ENCODE data around the gene SYTL3.
A peak's percentile ranks its signal among the peaks of the same experiment; 100 is the strongest.

Gene SYTL3

DNA sequence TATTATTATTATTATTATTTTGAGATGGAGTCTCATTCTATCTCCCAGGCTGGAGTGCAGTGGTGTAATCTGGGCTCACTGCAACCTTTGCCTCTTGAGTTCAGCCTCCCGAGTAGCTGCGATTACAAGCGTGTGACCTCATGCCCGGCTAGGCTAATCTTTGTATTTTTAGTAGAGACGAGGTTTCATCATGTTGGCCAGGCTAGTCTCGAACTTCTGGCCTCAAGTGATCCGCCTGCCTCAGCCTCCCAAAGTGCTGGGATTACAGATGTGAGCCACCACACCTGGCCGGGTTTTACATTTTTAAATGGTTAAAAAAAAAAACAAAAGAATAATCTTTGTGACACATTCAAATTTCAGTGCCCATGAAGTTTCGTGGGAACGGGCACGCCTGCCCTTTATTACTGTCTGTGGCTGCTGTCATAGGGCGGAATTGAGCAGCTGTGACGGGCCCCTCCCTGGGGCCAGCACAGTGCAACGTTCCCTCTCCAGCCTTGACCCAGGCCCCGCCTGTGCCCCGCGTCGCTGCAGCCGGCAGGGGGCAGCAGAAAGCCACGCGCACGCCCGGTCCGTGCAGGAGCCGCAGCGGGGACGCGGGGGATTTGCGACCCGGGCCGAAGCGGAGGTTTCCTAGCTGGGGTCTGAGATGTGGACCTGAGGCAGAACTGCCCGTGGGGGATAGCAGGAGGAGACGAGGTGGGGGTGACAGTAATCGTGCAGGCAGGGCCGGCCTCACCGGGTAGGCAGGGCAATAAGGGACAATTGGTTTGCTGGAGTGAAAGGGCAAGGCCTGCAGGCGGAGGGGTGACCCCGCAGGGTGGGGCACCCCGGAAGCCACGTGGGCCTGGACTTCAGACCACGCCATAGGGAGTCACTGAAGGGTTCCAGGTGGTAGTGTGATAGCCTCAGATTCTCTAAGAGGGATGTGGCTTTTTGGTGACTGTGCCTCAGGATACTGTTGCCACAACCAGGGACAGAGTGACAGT is 54.3 kb downstream of the SYTL3 start:
- DNase-seq (ENCODE audit: extremely low spot score): peak; percentile 91
- POLR2A ChIA-PET: no interaction called here
- TF ChIP-seq, protein P1, sequence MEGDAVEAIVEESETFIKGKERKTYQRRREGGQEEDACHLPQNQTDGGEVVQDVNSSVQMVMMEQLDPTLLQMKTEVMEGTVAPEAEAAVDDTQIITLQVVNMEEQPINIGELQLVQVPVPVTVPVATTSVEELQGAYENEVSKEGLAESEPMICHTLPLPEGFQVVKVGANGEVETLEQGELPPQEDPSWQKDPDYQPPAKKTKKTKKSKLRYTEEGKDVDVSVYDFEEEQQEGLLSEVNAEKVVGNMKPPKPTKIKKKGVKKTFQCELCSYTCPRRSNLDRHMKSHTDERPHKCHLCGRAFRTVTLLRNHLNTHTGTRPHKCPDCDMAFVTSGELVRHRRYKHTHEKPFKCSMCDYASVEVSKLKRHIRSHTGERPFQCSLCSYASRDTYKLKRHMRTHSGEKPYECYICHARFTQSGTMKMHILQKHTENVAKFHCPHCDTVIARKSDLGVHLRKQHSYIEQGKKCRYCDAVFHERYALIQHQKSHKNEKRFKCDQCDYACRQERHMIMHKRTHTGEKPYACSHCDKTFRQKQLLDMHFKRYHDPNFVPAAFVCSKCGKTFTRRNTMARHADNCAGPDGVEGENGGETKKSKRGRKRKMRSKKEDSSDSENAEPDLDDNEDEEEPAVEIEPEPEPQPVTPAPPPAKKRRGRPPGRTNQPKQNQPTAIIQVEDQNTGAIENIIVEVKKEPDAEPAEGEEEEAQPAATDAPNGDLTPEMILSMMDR (IDR thresholded peaks at IDR 0.05; ENCODE audit: control extremely low read depth, extremely low read depth, low read depth, missing control alignments): peak; percentile 99

DNA sequence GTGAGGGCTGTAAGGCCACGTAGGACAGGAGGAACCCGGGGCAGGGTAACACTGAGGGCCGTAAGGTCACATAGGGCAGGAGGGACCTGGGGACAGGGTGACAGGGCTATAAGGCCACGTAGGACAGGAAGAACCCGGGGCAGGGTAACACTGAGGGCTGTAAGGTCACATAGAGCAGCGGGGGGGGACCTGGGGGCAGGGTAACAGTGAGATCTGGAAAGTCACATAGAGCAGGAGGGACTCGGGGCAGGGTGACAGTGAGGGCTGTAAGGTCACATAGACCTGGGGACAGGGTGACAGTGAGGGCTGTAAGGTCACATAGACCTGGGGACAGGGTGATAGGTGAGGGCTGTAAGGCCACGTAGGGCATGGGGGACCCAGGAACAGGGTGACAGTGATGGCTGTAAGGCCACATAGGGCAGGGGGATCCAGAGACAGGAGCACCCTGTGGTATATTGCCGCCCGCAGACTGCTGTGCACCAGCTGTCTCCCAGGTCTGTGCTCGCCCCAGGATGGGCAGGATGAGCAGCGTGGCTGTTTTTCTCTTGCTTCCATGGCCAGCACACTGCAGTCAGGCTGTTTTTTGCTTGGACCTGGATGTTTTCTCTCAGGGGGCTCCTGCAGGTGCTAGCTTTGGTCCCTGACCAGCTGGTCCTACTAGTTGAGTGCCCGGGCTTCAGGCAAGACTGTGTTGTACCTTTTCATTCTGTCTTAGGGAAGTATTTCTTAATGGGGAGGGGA is 55.7 kb downstream of the SYTL3 start:
- no peak for DNase-seq (ENCODE audit: extremely low spot score)
- ChIA-PET CTCF (interaction anchor here (1.0 to 2.4 kb wide), 9 partner anchors 13 to 429 kb away, joined by 3 to 18 read pairs (median 3); no protein-coding TSS in a partner anchor), POLR2A (no interaction called here)
- TF ChIP-seq, protein P1 (IDR thresholded peaks at IDR 0.05; ENCODE audit: control extremely low read depth, extremely low read depth, low read depth, missing control alignments): no peak

More for the DNA sequence above, 54.3 kb downstream of the SYTL3 start:
- CTCF ChIA-PET: interaction anchor here (0.6 to 6.0 kb wide), 32 partner anchors 8 to 496 kb away, joined by 3 to 67 read pairs (median 4); partner anchors contain the start of gene RSPH3

DNA sequence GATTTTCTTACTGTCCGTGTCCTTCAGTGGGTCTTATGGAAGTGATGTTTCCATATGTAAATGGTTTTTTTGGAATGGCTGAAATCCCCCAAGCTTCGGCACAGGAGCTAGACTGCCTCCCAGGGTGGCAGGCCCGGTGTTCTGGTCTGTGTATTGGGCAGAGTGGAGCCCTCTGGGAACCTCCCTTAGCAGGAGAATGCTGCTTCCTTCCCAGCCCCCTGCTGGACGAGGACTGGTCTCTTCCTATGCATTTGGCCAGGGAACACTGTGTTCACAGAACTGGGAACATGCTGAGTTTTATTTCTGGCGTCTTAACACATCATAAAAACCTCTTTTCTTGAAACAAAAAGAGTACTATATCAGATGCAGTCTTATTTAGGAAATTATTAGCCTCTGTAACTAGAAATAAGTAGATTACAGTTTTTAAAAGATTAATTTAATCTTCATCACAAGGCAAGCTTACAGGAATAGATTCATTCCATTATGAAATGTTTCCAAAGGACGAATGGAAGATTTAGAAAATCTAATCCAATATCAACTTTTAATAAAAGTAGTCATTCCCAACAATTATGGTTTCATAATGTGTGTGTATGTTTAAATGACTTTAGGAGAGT is 56.6 kb downstream of the SYTL3 start:
- TF ChIP-seq, protein P1 (IDR thresholded peaks at IDR 0.05; ENCODE audit: control extremely low read depth, extremely low read depth, low read depth, missing control alignments): no peak
- DNase-seq (ENCODE audit: extremely low spot score): no peak
- ChIA-PET POLR2A (no interaction called here), CTCF (interaction anchor here (1.0 to 2.4 kb wide), 11 partner anchors 8 to 428 kb away, joined by 3 to 18 read pairs (median 3); no protein-coding TSS in a partner anchor)

DNA sequence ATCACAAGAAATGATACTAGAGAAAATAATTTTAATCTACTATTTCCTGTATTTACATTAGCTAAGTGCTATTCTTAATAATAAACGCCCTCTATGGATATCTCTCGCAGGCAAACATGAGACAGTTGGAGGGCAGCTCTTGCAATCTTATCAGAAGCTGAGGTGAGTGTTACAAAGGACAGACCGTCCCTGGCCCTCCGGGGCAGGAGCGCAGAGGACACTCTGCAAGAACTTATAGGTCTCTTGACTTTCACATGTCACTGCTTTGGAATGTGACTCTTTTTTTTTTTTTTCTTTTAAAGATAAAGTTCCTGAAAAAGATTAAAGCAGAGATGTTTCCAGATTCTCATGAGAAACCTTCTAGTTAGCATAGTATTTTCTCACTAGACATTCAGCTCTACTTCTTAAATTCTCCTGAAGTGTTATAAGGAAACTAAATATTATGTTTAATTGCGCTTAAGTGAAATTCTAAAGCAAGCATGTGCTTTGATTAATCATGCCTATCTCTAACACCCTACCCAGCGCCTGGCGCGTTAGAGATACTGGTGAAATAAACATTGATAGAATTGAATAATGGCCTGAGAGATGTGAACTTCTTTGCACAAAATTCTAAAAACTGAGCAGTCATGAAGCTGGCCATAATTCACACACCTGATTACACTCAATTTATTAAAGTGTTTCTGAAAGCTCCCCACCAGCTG is 57.4 kb downstream of the SYTL3 start:
- DNase-seq (ENCODE audit: extremely low spot score): no peak
- CTCF ChIA-PET: interaction anchor here (0.7 to 2.4 kb wide), 8 partner anchors 8 to 427 kb away, joined by 3 to 18 read pairs (median 4); no protein-coding TSS in a partner anchor
- TF ChIP-seq, protein P1 (IDR thresholded peaks at IDR 0.05; ENCODE audit: control extremely low read depth, extremely low read depth, low read depth, missing control alignments): no peak
- POLR2A ChIA-PET: no interaction called here

DNA sequence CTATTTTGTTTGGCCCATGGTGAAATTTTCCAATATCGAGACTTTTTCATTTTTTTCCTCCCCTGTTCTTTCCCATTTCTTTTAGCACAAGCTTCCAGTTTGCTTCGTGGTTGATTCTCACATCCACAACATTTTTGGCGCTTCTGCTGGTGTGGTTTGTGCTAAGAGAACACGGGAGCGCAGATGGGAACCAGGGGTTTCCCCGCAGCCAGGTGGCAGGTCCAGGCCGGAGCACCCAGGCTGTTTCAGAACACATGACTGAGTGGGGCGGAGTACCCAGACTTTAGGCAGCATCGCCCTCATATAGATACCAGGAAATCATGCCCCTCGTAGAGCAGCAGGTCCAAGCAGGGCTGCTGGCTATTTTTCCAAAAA is 58.0 kb downstream of the SYTL3 start:
- no peak for DNase-seq (ENCODE audit: extremely low spot score)
- ChIA-PET CTCF (interaction anchor here (1.3 to 2.4 kb wide), 3 partner anchors 11 to 265 kb away, joined by 3 to 18 read pairs (median 6); no protein-coding TSS in a partner anchor), POLR2A (no interaction called here)

More for the DNA sequence above, 58.0 kb downstream of the SYTL3 start:
- TF ChIP-seq, protein P1 (IDR thresholded peaks at IDR 0.05; ENCODE audit: control extremely low read depth, extremely low read depth, low read depth, missing control alignments): no peak
